Measurements from ENCODE around the gene KRTAP5-6.
"Not testable (repeated sequence)": the region's sequence is repeated elsewhere in the genome, so short reads cannot be mapped to it uniquely, and the experiment has no call there.

KRTAP5-6 gene

DNA sequence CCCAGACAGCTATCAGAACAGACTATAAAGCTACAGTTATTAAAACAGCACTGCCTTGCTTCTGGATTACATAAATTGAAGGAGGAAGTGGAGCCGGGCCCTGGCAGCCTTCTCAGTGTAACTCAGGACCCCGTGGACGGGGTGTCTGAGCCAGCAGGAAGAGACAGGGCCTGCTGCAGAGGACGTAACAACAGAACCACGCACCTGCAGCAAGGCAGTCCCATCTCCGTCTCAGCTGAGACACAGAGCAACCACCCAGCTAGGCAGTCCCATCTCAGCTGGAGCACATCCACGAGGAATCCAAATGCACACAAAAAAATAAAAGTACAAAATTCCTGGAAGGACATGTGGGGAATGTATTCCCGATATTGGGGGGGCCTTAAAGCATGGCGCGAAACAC, 17.1 kb upstream of the KRTAP5-6 start:
- ChIA-PET POLR2A (interaction anchor here (1.3 kb wide), 1 partner anchor 14 kb away, joined by 3 read pairs; no protein-coding TSS in a partner anchor), CTCF (interaction anchor here (0.6 to 2.0 kb wide), 2 partner anchors 27 to 113 kb away, joined by 4 to 7 read pairs; no protein-coding TSS in a partner anchor)
- DNase-seq (ENCODE audit: extremely low spot score): no peak
- TF ChIP-seq, protein P1, sequence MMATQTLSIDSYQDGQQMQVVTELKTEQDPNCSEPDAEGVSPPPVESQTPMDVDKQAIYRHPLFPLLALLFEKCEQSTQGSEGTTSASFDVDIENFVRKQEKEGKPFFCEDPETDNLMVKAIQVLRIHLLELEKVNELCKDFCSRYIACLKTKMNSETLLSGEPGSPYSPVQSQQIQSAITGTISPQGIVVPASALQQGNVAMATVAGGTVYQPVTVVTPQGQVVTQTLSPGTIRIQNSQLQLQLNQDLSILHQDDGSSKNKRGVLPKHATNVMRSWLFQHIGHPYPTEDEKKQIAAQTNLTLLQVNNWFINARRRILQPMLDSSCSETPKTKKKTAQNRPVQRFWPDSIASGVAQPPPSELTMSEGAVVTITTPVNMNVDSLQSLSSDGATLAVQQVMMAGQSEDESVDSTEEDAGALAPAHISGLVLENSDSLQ (IDR thresholded peaks at IDR 0.05): no peak
- TF ChIP-seq NFRKB (IDR thresholded peaks at IDR 0.05): no peak
- no peak for TF ChIP-seq SP1 (IDR thresholded peaks at IDR 0.05)
- no peak for TF ChIP-seq FOXM1 (IDR thresholded peaks at IDR 0.05; ENCODE audit: borderline replicate concordance)
- TF ChIP-seq L3MBTL2 (conservative IDR thresholded peaks at IDR 0.05): no peak
- no peak for TF ChIP-seq LEF1 (IDR thresholded peaks at IDR 0.05; ENCODE audit: borderline replicate concordance)
- TF ChIP-seq CTBP1 (IDR thresholded peaks at IDR 0.05; ENCODE audit: borderline replicate concordance): no peak
- no peak for TF ChIP-seq ZNF384 (IDR thresholded peaks at IDR 0.05)
- TF ChIP-seq SUZ12 (IDR thresholded peaks at IDR 0.05): no peak
- TF ChIP-seq FOXK2 (IDR thresholded peaks at IDR 0.05): no peak
- no peak for TF ChIP-seq BHLHE40 (IDR thresholded peaks at IDR 0.05; ENCODE audit: borderline replicate concordance)
- TF ChIP-seq ARNT (IDR thresholded peaks at IDR 0.05): no peak
- TF ChIP-seq ELF4 (IDR thresholded peaks at IDR 0.05): no peak
- no peak for TF ChIP-seq HDGF (IDR thresholded peaks at IDR 0.05; ENCODE audit: borderline replicate concordance)
- TF ChIP-seq FOXA1 (IDR thresholded peaks at IDR 0.05): no peak
- no peak for TF ChIP-seq TARDBP (IDR thresholded peaks at IDR 0.05)

DNA sequence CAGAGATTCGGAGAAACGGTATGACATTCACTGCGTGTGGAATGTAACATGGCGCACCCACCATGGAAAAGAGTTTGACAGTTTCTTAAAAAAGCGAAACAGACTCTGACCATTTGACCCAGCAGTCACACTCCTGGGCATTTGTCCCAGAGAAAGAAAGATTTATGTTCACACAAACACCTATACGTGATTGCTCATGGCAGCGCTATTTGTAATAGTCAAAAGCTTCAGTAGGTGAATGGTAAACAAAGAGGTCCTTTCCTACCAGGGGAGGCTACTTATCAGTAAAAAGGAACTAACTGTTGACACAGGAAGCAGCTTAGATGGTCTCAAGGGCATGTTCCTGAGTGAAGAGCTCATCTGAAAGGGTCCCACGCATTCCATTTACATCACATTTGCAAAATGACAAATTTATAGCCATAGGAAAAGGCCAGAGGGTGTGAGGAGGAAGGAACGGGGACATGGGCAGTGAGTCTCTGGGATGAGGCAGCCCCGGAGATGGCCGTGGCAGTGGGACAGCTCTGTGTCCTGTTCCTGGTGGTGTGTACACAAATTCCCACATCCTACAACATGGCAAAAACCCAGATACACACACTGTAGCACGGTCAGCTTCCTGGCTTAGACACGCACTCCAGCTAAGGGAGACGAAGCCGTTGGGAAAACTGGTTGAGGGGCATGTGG, 14.6 kb upstream of the KRTAP5-6 start:
- POLR2A ChIA-PET: no interaction called here
- no peak for DNase-seq (ENCODE audit: extremely low spot score)
- TF ChIP-seq ZNF384 (IDR thresholded peaks at IDR 0.05): no peak
- no peak for TF ChIP-seq BHLHE40 (IDR thresholded peaks at IDR 0.05; ENCODE audit: borderline replicate concordance)
- no peak for TF ChIP-seq L3MBTL2 (conservative IDR thresholded peaks at IDR 0.05)
- no peak for TF ChIP-seq LEF1 (IDR thresholded peaks at IDR 0.05; ENCODE audit: borderline replicate concordance)
- no peak for TF ChIP-seq SUZ12 (IDR thresholded peaks at IDR 0.05)
- TF ChIP-seq NFRKB (IDR thresholded peaks at IDR 0.05): no peak
- TF ChIP-seq SP1 (IDR thresholded peaks at IDR 0.05): no peak
- CTCF ChIA-PET: interaction anchor here (0.9 to 1.4 kb wide), 2 partner anchors 30 to 150 kb away, joined by 3 to 5 read pairs; no protein-coding TSS in a partner anchor

DNA sequence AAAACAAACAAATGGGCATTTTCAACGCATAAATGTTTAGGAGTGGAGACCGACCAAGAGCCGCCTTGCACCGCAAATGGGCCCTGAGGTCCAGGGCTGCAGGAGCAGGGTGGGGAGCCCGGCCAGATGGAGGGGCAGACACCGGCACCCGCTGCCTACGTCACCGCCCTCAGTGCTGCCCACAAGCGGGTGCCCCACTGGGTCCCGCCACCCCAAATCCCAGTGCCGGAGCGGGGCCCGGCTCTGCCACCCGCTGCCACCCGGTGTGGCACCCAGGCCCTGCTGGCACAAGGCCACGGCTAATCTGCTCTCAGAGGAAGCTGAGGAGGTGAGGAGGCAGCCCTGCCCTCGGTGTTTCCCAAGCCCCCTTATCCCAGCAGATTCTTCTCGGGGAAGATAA, 13.8 kb upstream of the KRTAP5-6 start:
- DNase-seq (ENCODE audit: extremely low spot score); POLR2A ChIA-PET: not testable (repeated sequence)
- CTCF ChIA-PET: interaction anchor here (1.4 kb wide), 1 partner anchor 150 kb away, joined by 5 read pairs; no protein-coding TSS in a partner anchor

DNA sequence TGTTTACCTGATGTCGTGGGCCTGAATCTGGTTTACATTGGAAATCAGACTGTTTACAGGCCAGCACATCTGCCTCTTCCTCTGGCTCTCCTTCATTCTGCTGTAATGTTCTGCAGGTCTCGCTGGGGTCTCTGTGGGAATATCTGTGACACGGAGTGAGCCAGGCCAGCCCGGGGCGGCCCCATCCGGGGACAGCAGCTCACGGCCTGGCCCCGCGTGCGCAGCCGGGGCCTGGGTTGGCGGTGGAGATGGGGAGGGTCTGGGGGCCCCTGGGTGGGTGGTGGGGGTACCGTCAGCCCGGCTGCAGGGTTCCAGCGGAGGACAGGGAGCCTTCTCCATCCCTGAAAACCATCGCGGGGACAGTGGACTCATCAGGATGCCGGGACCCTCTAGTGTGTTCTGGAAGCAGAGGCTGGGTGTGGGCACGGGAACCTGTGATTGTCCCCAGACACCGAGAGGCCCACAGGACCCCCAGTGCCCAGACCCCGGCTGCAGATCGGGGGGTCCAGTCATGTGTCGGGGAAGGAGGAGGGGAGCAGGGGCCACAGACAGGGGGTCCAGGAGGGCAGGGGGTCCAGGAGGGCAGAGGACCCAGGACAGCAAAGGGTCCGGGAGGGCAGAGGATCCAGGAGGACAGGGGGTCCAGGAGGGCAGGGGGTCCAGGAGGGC, 13.0 kb upstream of the KRTAP5-6 start:
- CTCF ChIA-PET; DNase-seq (ENCODE audit: extremely low spot score); POLR2A ChIA-PET: not testable (repeated sequence)

DNA sequence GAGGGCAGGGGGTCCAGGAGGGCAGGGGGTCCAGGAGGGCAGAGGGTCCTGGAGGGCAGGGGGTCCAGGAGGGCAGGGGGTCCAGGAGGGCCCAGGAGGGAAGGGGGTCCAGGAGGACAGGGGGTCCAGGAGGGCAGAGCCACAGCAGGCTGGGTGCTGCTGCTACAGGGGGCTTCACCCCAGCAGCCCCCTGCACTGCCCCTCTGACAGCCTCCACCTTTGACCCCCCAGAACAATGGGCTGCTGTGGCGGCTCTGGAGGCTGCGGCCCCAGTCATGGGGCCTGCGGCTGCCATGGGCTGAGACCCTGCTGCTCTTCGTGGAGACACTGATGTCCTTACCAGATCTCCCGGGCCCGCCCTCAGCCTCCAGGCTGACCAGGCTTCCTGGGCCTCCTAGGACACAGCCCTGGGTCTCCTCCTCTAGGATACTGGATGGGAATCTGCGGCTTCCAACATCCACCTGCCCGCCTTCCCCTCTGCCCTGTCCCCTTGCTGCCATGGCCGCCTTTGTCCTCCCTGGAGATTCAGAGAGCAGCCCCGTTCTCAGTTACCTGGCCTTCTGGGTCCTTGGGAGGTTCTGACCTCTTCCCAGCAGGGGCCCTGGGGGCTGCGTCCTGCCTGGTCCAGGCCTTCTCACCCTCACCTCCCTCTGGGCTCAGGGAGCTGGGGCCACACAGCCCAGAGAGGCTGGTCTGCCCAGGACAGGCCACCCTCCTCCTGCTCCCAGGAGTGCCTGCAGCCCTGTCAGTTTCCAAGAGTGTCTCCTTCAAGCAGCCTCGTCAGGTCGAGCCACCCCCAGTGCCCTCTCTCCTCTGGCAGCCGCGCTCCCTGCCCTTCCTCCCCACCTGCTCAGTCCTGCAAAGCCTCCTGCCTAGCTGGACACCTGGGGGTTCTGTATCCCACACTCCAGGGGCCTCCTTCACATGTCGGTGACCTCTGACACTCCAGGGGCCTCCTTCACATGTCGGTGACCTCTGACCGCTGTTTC, 11.8 kb upstream of the KRTAP5-6 start:
- POLR2A ChIA-PET; DNase-seq (ENCODE audit: extremely low spot score); CTCF ChIA-PET: not testable (repeated sequence)

DNA sequence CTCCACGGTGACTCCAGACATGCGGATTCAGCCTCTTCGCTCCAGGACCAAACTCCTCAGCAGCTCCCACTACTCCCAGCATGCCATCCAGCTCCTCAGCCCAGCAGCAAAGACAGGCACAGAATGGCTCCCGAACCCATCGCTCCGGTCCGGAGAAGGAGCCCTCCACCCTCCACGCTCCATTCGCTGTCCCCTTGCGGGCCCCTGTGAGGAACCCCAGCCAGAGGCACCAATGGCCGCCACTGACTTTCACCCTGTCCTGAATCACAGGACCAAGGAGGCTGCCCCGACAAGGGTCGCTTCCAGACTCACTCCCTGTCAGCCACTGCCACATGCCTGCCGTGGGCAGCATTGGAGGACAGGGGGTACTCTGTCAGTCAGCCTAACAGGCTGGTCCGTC, 10.8 kb upstream of the KRTAP5-6 start:
- POLR2A ChIA-PET; DNase-seq (ENCODE audit: extremely low spot score); CTCF ChIA-PET: not testable (repeated sequence)

DNA sequence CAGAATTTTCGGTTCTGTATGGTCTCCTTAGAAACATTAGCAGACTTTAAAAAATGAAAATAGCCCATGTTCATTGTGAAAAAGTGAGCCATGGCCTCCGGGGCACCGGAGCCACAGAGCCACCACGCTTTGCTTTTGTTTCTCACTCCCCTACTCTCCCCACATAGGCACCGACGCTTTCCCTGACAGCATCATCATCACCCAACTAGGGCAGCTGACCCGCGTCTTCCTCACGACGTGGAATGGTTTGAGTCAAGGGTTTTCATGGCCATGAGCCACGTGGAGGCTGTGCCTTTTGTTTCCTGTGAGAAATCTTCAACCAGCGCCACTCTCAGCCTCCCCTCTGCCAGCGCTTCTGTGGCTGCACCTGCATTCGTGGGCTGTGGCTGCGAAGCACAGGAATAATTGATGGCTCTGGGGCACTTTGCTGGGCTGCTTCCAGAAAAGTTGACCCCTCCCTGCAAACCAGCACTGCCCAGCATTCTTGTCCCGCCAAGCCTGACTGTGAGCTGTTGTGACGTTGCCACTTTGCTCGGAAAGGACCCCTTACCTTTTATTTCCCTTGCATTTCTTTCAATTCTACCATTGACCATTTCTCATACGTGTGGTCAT, 8.6 kb upstream of the KRTAP5-6 start:
- POLR2A ChIA-PET; CTCF ChIA-PET; DNase-seq (ENCODE audit: extremely low spot score): not testable (repeated sequence)

DNA sequence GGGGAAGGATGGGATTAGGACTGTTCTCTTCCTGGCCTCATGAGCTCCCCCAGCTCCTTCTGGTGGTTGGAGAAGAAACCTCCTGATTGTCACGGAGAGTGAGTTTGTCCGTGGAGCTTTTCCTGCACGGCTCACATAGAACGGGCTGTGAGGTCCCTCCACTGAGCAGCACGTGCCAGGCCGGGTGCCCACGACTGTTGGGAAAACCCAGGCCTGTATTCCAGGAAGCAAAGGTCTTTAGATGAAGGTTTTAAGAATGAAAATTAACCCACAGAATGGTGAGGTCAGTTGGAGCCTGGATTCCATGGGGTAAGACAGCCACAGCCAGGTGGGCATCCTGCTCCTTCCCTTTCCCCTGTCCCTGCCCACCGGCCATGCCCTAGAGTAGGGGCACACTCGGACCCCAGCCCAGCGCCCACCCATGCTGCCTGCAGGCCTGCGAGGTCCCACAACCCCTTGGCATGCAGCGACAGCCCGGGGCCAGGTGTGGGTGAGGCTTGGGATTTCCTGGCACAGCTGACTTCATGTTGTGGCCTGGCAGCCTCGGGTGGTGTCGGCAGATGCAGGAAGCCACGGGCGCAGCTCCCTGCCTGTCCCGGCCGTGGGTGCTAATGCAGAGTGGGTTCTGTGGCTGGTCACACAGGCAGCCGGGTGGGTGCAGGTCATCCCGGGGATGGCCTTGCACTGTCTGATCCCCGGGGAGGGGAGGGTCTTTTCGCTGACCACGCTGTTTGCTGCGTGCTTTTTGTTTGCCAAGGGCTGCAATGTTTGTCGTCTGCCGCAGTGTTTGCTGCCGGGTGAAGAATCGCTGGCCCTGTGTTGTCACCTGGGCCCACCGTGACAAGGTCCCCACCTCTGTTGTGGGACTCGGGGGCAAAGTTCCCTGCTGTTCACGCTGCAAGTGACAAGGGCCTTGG, 7.5 kb upstream of the KRTAP5-6 start:
- POLR2A ChIA-PET; DNase-seq (ENCODE audit: extremely low spot score); CTCF ChIA-PET: not testable (repeated sequence)
